GM04503 (cell line): Measurements from ENCODE around the gene JUND.

Experiments
- DNase-seq: peaks from one replicate; pipeline ENCODE4 v3.0.0-alpha.2; 2012; ENCODE audit warnings: low read depth

The JUND gene

GRCh38 chr19:18308051-18308947 lies 26.9 kb upstream of the JUND start:
- no peak for DNase-seq

DNA sequence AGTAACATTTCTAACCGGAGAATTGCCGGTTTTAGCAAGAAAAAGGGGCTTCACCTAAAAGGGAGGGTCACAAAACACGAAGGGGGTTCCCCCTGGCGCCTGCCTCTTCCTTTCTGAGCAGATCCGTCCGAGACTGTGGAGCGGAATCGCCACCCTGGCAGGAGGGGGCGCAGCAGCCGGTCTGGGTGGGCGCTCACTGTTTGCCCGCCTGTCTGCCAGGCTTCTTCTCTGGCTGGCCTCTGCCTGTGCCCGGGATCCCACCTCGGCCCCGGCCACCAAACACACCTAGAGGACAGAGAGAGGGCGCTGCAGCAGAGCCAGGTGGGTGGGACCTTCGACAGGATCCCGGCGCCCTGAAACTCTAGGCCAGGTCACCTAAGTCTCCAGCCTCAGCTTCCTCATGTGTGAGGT lies 25.9 kb upstream of the JUND start:
- DNase-seq, result no peak

- no peak for DNase-seq
Measured at GRCh38 chr19:18306888-18307260, 25.5 kb upstream of the JUND start.

DNA sequence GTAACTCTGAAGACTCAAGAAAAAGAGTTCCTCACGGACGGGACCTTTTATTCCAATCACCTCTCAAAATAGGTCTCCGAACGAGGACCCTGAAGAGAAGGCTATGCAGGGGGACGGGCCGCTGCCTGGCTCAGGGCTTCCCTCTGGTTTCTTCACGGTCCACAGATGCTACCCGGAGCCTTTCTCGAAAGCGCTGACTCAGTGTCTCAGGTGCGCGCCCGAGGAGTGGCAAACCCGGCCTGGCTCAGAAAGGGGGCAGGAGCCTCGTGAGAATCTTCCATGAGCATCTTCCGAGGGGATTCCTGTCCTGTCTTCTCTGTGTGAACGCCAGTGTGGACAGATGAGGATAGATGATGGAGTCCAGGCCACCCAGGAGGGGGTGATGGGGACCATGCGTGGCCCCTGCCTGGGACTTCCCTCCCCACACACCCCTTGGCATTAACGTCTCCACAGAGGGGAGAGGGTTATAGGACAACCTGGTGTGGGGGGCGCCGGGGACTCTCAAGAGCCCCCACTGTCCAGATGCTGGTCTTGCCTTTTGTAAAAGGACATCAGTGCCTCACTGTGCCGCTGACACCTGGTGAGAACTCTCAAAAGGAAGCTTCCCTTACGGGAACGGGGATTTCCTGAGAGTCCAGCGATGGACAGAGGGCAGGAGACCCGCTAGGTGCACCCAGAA lies 24.9 kb upstream of the JUND start:
- DNase-seq, result no peak

- no peak for DNase-seq
Measured at GRCh38 chr19:18304458-18305310, 23.3 kb upstream of the JUND start.

GRCh38 chr19:18304208-18304457 lies 22.7 kb upstream of the JUND start:
- no peak for DNase-seq

DNA sequence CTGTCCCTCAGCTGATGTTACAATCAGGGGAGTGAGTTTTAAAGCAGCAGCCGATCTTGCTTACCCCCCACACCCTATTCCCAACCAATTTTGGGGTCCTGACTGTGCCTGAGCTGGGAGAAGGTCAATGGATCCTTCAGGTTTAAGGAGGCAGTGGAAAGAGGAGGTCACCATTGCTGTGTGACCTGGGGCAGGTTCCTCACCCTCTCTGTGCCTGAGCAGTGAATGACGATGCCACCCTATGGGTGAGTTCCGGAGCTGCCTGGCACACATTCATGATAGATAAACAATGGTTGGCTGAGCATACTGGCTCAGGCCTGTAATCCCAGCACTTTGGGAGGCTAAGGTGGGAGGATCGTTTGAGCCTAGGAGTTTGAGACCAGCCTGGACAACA lies 20.3 kb upstream of the JUND start:
- no peak for DNase-seq

DNA sequence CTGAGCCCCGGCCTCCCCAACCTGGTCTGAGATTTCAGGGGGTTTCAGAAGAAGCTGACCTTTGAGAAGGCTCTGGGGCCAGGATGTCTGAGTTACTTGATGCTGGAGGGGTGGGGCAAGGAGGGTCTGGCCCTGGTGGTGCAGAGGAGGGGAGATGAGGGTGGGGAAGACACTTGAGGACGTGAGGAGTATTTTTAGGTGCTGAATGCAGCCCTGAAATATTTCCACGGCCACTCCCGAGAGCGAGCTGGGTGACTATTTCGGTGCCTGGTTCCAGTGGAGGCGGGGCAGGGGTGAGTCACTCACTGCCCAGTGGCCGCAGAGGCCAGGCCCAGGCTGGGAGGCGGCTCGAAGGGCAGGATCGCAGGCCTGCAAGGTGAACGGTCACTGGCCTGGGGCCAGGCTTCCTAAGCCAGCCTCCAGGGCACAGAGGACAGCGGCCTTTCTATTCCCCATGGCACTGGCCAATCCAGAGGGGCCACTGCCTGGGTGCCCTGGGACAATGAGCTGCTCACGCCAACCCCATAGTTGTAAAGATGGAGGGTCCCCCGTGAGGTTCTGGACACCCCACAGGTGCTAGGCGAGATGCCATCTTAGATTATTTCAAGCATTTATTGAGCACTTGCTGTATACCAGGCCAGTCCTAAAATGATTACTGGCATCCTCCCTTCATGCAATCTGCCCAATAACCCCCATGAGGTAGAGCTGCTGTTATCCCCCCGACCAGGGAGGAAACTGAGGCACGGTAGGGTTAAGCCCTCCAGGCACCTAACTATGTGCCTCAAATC lies 19.7 kb upstream of the JUND start:
- no peak for DNase-seq

DNA sequence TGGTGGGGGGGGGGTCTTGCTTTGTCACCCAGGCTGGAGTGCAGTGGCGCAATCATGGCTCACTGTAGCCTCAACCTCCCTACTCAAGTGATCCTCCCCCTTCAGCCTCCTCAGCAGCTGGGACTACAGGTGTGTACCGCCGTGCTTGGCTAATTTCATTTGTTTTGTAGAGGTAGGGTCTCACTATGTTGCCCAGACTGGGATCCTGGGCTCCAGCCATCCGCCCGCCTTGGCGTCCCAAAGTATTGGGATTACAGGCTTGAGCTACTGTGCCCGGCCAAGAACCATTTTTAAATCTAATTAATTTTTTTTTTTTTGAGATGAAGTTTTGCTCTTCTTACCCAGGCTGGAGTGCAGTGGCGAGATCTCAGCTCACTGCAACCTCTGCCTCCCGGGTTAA lies 18.2 kb upstream of the JUND start:
- no peak for DNase-seq

DNA sequence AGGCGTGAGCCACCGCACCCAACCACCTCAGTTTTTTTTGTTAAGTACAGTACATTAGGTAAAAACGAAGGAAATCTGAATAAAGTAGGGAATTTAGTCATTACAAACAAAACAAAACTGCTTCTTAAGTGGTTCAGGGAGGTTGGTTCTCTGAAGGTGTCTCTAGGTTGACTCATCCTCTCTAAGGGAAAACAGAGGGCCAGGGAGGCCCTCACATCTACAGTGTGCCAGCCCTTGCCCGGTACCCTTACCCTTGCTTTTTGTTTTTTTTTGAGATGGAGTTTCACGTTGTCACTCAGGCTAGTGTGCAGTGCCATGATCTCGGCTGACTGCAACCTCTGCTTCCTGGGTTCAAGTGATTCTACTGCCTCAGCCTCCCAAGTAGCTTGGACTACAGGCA lies 17.2 kb upstream of the JUND start:
- DNase-seq, result no peak

GRCh38 chr19:18297308-18297707 lies 15.9 kb upstream of the JUND start:
- DNase-seq, result no peak

DNA sequence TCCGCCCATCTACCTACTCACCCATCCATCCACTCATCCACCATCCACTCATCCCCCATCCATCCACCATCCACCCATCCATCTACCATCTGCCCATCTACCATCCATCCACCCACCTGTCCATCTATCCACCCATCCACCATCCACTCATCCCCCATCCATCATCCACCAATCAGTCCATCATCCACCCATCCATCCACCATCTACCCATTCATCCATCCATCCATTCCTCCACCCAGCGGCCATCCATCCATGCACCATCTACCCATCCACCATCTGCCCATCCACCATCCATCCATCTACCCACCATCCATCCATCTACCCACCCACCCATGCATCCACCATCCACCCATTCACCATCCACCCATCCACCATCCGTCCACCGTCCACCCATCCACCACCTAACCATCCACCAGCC lies 13.6 kb upstream of the JUND start:
- DNase-seq, result no peak

GRCh38 chr19:18294467-18294864 lies 13.0 kb upstream of the JUND start:
- no peak for DNase-seq

GRCh38 chr19:18293642-18294466 lies 12.4 kb upstream of the JUND start:
- no peak for DNase-seq

- DNase-seq, result no peak
Measured at GRCh38 chr19:18292810-18293641, 11.6 kb upstream of the JUND start.

DNA sequence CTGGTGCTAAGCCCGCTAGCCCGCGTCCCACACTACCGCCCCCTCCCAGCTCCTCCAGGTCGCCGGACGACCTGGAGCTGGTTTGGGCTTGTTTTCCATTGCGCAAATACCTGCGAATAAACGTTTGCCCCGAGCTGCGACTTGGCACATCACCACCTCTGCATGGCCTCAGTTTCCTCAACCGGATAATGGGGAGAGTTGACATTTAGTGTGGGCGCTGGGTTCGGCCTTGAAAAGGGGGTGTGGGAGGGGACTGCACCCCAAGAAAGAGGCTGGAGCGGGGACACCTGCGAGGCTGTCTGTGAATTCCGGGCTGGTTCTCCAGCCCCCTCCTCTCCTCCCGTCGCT lies 11.0 kb upstream of the JUND start:
- no peak for DNase-seq

- no peak for DNase-seq
Measured at GRCh38 chr19:18291590-18292461, 10.4 kb upstream of the JUND start.

DNA sequence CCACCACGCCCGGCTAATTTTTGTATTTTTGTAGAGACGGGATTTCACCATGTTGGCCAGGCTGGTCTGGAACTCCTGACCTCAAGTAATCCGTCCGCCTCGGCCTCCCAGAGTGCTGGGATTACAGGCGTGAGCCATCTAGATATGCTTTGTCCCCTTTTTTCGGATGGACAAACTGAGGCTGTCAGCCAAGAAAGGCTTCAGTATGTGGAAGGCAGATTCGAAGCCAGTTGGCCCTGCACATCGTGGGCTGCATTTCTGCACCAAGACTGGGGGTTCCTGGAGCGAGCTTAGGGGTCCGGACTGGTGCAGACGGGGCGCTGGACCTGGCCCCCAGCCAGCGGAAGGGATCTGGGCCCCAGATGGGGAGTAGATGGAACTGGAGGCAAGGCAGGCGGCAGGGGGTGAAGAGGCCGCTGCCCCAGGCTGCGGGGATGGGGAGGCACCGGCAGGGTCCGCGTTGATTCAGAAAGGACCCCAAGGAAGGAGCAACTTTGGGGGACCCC lies 9.7 kb upstream of the JUND start:
- no peak for DNase-seq

DNA sequence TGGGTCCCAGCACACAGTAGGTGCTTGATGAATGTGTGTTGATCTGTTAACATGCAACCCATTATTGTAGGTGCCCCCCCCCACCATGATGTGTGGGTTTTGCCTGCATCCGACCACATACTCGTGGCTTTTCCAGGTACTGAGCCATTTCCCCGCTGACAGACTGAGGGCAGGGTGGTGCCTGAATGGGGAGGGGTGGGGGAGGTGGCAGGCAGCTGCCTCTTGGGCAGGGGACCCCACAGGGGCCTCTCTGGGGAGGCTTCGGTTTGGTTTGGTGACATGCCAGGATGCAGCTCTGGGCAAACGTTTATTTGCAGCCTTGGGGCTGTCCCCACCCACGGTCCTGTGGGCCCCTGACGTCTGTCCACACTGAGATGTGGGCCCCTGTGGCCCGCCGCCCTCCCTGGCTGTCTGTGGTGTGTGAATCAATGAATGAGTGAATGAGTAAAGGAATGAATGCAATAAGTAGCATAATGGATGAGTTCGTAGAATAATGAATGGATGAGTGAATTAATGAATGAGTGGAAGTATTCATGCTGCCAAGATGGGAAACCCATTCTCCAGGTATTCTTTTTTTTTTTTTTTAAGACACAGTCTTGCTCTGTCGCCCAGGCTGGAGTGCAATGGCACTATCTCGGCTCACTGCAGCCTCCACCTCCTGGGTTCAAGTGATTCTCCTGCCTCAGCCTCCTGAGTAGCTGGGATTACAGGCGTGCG lies 9.0 kb upstream of the JUND start:
- DNase-seq, result no peak
